ENCODE data around the gene SMIM1. TPM values are rescaled to one million over a fixed set of nuclear protein-coding genes. Genes with fewer than 3 reads are reported as not detected.
"Not testable (repeated sequence)": the region's sequence is repeated elsewhere in the genome, so short reads cannot be mapped to it uniquely, and the experiment has no call there.

SMIM1 gene
- polyA plus RNA-seq (2013, experiment 1 of 2) = 4.8 TPM
- polyA plus RNA-seq (2013, experiment 2 of 2) = 3.6 TPM

- no peak within 1 kb of the TSS for H3K27ac ChIP-seq (ENCODE audit: low read depth, low read length)
- peak within 1 kb of the TSS; percentile 60 for H3K9ac ChIP-seq (ENCODE audit: low read depth, low read length)
- H3K27me3 ChIP-seq (ENCODE audit: insufficient read depth, low read length) = peaks cover 8% of the 10 kb centered on the region; the same call in 1 of the 2 replicates
- WGBS = 21% methylated on average over 55 of the region's 55 CpGs
- H3K9me3 ChIP-seq (ENCODE audit: insufficient read depth, low read depth, low read length) = no peaks in the 10 kb centered on the region
- H3K4me3 ChIP-seq (ENCODE audit: low read length) = peak within 1 kb of the TSS; percentile 73
- peaks cover 3% of the 10 kb centered on the region for H3K4me1 ChIP-seq (ENCODE audit: insufficient read depth, low read length)
- H3K36me3 ChIP-seq (ENCODE audit: insufficient read depth, low read length) = no peaks in the 10 kb centered on the region
Observed at GRCh38 chr1:3772715-3773571, at the start of gene SMIM1. Gene SMIM1, plus strand, starts transcription at chr1:3772749. Its CDS starts 2,625 bp downstream, at chr1:3775374.

DNA sequence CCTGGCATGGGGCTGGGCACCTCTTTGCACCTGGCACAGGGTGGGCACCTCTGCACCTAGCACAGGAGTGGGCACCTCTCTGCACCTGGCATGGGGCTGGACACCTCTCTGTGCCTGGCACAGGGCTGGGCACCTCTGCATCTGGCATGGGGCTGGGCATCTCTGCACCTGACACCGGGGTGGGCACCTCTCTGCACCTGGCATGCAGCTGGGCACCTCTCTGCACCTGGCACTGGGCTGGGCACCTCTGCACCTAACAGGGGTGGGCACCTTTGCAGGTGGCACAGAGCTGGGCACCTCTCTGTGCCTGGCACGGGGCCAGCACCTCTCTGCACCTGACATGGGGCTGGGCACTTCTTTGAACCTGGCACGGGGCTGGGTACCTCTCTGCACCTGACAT is 49.7 kb upstream of the SMIM1 start:
- Histone ChIP-seq H3K27me3 (ENCODE audit: insufficient read depth, low read length) (no peaks in the 10 kb centered on the region), H3K36me3 (ENCODE audit: insufficient read depth, low read length) (no peaks in the 10 kb centered on the region), H3K9ac (ENCODE audit: low read depth, low read length) (no peak overlapping the region), H3K27ac (ENCODE audit: low read depth, low read length) (no peak overlapping the region), H3K9me3 (ENCODE audit: insufficient read depth, low read depth, low read length) (no peaks in the 10 kb centered on the region), H3K4me3 (ENCODE audit: low read length) (no peak overlapping the region), H3K4me1 (ENCODE audit: insufficient read depth, low read length) (peaks cover 4% of the 10 kb centered on the region; the same call in 1 of the 2 replicates)
- whole genome bisulfite sequencing = 91% methylated on average over 3 of the region's 3 CpGs

- not testable (repeated sequence) for H3K4me1 ChIP-seq (ENCODE audit: insufficient read depth, low read length); H3K27me3 ChIP-seq (ENCODE audit: insufficient read depth, low read length); H3K9ac ChIP-seq (ENCODE audit: low read depth, low read length); H3K36me3 ChIP-seq (ENCODE audit: insufficient read depth, low read length); H3K27ac ChIP-seq (ENCODE audit: low read depth, low read length); H3K9me3 ChIP-seq (ENCODE audit: insufficient read depth, low read depth, low read length); H3K4me3 ChIP-seq (ENCODE audit: low read length)
- 42% methylated on average over 18 of the region's 18 CpGs for WGBS
Observed at GRCh38 chr1:3724416-3725030, 48.0 kb upstream of the SMIM1 start.

GRCh38 chr1:3725366-3725765 is 47.2 kb upstream of the SMIM1 start:
- Histone ChIP-seq H3K27me3 (ENCODE audit: insufficient read depth, low read length) (no peaks in the 10 kb centered on the region), H3K4me1 (ENCODE audit: insufficient read depth, low read length) (0 out of 2 replicates have a peak, but pooled peaks cover under 1% of the 10 kb centered on the region)
- 93% methylated on average over 2 of the region's 2 CpGs for whole genome bisulfite sequencing

DNA sequence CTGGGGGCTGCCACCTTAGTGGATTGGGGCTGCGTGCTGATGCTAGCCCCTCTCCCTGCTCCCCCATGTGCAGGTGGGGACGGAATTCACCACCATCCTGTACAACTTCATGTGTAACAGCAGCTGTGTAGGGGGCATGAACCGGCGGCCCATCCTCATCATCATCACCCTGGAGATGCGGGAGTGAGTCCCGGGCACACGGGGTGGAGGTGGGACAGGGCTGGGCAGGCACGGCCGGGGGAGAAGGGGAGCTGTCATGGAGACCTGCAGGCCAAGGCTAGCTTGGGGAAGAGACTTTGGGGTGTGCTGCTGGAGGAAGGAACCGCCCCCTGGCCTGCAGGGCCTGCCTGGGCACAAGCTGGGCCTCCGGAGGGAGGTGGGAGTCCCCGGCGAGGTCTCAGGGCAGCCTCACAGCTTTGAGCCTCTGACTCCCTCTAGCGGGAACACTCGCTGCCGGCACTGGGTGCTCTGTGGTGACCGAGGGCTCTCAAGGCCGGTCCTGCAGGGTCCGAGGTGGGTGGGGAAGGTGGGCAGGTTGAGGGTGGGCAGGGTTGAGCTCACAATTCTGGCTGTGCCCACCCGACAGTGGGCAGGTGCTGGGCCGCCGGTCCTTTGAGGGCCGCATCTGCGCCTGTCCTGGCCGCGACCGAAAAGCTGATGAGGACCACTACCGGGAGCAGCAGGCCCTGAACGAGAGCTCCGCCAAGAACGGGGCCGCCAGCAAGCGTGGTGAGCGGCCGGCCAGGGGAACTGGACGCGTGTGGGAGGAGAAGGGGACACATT is 45.3 kb upstream of the SMIM1 start:
- Histone ChIP-seq H3K9me3 (ENCODE audit: insufficient read depth, low read depth, low read length) (no peaks in the 10 kb centered on the region), H3K9ac (ENCODE audit: low read depth, low read length) (no peak overlapping the region), H3K4me1 (ENCODE audit: insufficient read depth, low read length) (no peaks in the 10 kb centered on the region), H3K4me3 (ENCODE audit: low read length) (no peak overlapping the region), H3K36me3 (ENCODE audit: insufficient read depth, low read length) (no peaks in the 10 kb centered on the region), H3K27ac (ENCODE audit: low read depth, low read length) (no peak overlapping the region), H3K27me3 (ENCODE audit: insufficient read depth, low read length) (no peaks in the 10 kb centered on the region)
- 61% methylated on average over 37 of the region's 37 CpGs for WGBS

More at GRCh38 chr1:3725366-3725765, 47.2 kb upstream of the SMIM1 start:
- Histone ChIP-seq H3K9me3 (ENCODE audit: insufficient read depth, low read depth, low read length) (no peaks in the 10 kb centered on the region), H3K9ac (ENCODE audit: low read depth, low read length) (no peak overlapping the region), H3K27ac (ENCODE audit: low read depth, low read length) (no peak overlapping the region), H3K4me3 (ENCODE audit: low read length) (no peak overlapping the region), H3K36me3 (ENCODE audit: insufficient read depth, low read length) (no peaks in the 10 kb centered on the region)

DNA sequence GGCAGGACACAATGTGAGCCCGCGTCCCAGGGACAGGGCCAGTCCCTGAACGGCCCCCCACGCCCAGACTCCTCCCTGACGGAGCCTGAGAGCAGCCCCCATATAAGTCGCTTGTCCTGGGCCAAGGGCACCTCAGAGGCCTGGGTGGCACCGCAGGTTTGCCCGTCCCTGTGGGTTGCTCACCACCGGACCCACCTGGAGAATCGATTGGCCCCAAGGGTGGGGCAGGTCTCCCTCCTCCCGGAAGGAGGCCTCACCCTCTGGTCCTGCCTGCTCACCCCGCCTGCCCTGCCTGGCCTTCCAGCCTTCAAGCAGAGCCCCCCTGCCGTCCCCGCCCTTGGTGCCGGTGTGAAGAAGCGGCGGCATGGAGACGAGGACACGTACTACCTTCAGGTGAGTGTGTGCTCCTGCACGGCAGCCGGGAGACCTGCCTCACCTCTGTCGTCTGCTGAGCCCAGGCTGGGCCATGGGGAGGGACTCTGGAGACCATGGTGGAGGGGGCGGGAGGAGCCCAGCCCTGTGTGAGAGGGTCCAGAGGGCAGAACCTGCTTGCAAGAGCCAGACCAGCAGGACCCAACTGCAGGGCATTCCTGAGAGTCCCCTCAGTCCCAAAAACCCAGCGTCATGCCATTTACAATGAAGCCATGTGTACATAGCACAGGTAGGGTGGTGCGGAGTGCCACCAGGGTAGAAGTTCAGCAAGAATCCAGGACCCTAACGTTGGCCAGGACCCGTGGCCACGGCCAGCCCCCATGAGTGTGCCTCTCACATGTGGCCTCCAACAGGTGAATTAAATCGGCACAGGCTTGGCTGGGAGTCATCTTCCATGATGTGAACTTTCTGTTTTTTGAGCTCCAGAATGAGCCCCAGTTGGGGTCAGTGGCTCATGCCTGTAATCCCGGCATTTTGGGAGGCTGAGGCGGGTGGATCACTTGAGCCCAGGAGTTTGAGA is 44.4 kb upstream of the SMIM1 start:
- no peaks in the 10 kb centered on the region for H3K4me1 ChIP-seq (ENCODE audit: insufficient read depth, low read length)
- no peaks in the 10 kb centered on the region for H3K27me3 ChIP-seq (ENCODE audit: insufficient read depth, low read length)
- WGBS = 90% methylated on average over 31 of the region's 31 CpGs
- no peaks in the 10 kb centered on the region for H3K9me3 ChIP-seq (ENCODE audit: insufficient read depth, low read depth, low read length)
- H3K27ac ChIP-seq (ENCODE audit: low read depth, low read length) = no peak overlapping the region
- no peak overlapping the region for H3K4me3 ChIP-seq (ENCODE audit: low read length)
- no peaks in the 10 kb centered on the region for H3K36me3 ChIP-seq (ENCODE audit: insufficient read depth, low read length)
- no peak overlapping the region for H3K9ac ChIP-seq (ENCODE audit: low read depth, low read length)

DNA sequence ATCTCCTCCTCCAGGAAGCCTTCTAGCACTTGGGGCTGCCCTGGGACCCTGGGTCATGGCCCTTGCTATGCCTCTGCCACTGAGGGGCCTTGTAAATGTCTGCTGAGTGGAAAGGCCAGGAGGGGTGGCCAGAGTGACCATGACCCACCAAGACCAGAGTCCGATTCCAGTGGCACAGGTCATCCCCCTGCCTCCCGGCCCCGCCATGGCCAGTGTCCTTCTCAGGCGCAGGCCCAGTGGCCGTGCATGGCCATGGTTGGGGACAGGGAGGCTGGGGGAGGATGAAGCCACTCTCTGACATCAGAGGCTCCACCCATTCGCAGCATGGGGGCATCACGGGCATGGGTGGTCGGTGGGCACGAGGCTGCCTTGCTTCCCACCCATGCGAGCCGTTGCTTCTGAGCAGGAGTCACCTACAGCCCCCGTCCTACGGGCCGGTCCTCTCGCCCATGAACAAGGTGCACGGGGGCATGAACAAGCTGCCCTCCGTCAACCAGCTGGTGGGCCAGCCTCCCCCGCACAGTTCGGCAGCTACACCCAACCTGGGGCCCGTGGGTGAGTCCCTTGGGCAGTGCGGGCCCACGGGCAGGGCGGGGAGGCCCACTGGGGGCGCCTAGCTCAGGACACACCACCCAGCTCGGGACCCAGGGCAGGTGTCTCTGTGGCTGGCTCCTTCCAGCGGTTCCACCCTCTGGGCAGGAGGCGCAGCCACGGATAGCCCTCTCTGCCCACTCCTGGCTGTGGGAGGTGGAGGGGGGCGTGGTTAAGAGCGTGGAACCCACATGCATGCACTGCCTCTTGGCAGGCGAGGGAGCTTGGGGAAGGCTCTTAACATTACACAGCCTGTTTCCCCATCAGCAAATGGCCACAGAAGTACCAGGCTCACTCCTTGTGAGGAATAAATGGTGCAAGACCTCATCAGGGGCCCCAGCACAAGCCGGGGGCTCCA is 42.7 kb upstream of the SMIM1 start:
- Histone ChIP-seq H3K27me3 (ENCODE audit: insufficient read depth, low read length) (no peaks in the 10 kb centered on the region), H3K36me3 (ENCODE audit: insufficient read depth, low read length) (0 out of 2 replicates have a peak, but pooled peaks cover 5% of the 10 kb centered on the region), H3K4me1 (ENCODE audit: insufficient read depth, low read length) (peaks cover 7% of the 10 kb centered on the region), H3K4me3 (ENCODE audit: low read length) (no peak overlapping the region), H3K9ac (ENCODE audit: low read depth, low read length) (no peak overlapping the region), H3K27ac (ENCODE audit: low read depth, low read length) (no peak overlapping the region), H3K9me3 (ENCODE audit: insufficient read depth, low read depth, low read length) (no peaks in the 10 kb centered on the region)
- WGBS = 88% methylated on average over 32 of the region's 32 CpGs

DNA sequence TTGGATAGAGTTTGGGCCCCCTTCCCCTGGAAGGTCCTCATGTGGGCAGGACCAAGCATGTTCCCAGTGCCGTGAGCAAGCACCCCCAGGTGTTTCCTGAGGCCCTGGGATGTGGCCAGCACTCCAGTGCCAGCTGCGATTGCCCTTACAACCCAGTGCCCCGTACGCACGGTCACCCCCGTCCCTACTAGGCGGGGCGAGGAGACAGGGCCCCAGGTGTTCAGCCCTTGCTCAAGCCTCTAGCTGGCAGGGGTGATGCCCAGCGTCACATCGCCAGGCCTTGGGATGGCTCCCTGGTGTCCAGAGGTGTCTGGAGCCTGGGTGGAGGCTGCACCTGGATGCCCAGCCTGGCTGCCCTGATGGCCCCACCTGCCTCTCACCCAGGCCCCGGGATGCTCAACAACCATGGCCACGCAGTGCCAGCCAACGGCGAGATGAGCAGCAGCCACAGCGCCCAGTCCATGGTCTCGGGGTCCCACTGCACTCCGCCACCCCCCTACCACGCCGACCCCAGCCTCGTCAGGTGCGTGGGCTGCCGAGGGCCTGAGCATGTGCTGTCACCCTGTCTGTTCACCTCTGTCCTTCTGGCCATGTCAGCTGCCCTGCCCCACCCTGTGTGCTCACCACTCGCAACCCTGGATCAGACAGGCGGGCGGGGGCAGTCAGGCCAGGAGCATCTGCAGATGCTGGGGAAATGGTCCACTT is 41.9 kb upstream of the SMIM1 start:
- H3K9ac ChIP-seq (ENCODE audit: low read depth, low read length) = no peak overlapping the region
- 93% methylated on average over 25 of the region's 25 CpGs for WGBS
- no peaks in the 10 kb centered on the region for H3K9me3 ChIP-seq (ENCODE audit: insufficient read depth, low read depth, low read length)
- H3K4me3 ChIP-seq (ENCODE audit: low read length) = no peak overlapping the region
- H3K27me3 ChIP-seq (ENCODE audit: insufficient read depth, low read length) = no peaks in the 10 kb centered on the region
- H3K36me3 ChIP-seq (ENCODE audit: insufficient read depth, low read length) = peaks cover 8% of the 10 kb centered on the region
- peaks cover 7% of the 10 kb centered on the region for H3K4me1 ChIP-seq (ENCODE audit: insufficient read depth, low read length)
- no peak overlapping the region for H3K27ac ChIP-seq (ENCODE audit: low read depth, low read length)

GRCh38 chr1:3731583-3732433 is 40.7 kb upstream of the SMIM1 start:
- Histone ChIP-seq H3K36me3 (ENCODE audit: insufficient read depth, low read length) (peaks cover 19% of the 10 kb centered on the region), H3K9me3 (ENCODE audit: insufficient read depth, low read depth, low read length) (no peaks in the 10 kb centered on the region), H3K4me1 (ENCODE audit: insufficient read depth, low read length) (peaks cover 7% of the 10 kb centered on the region), H3K27me3 (ENCODE audit: insufficient read depth, low read length) (no peaks in the 10 kb centered on the region), H3K4me3 (ENCODE audit: low read length) (no peak overlapping the region), H3K9ac (ENCODE audit: low read depth, low read length) (no peak overlapping the region), H3K27ac (ENCODE audit: low read depth, low read length) (no peak overlapping the region)
- 77% methylated on average over 25 of the region's 25 CpGs for WGBS

Measured in HUES64 (cell line).